Hepatocyte (in vitro differentiated cells): ENCODE results near the gene KIF5A.

Experiments used
- EZH2 ChIP-seq: fragments of 200-600 bp; sonication (generic); IDR thresholded peaks from 2 replicates; pipeline ENCODE4 v1.6.1; 2016; ENCODE audit warnings: antibody characterized with exemption, mild to moderate bottlenecking, borderline replicate concordance
- EZH2phosphoT487 ChIP-seq: fragments of 200-600 bp; sonication (generic); IDR thresholded peaks from one replicate; pipeline ENCODE4 v1.6.1; 2018; ENCODE audit warnings: antibody characterized with exemption, mild to moderate bottlenecking, low read depth, moderate library complexity; ENCODE audit not compliant: unreplicated experiment, severe bottlenecking
- TF ChIP-seq, protein P1 (sequence below): fragments of 200-600 bp; sonication (generic); IDR thresholded peaks from 2 replicates; pipeline ENCODE4 v1.5.1; 2016; ENCODE audit warnings: antibody characterized with exemption, mild to moderate bottlenecking; ENCODE audit not compliant: poor library complexity

- TF ChIP-seq, protein P1, sequence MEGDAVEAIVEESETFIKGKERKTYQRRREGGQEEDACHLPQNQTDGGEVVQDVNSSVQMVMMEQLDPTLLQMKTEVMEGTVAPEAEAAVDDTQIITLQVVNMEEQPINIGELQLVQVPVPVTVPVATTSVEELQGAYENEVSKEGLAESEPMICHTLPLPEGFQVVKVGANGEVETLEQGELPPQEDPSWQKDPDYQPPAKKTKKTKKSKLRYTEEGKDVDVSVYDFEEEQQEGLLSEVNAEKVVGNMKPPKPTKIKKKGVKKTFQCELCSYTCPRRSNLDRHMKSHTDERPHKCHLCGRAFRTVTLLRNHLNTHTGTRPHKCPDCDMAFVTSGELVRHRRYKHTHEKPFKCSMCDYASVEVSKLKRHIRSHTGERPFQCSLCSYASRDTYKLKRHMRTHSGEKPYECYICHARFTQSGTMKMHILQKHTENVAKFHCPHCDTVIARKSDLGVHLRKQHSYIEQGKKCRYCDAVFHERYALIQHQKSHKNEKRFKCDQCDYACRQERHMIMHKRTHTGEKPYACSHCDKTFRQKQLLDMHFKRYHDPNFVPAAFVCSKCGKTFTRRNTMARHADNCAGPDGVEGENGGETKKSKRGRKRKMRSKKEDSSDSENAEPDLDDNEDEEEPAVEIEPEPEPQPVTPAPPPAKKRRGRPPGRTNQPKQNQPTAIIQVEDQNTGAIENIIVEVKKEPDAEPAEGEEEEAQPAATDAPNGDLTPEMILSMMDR: no peak
- no peak for TF ChIP-seq EZH2
- TF ChIP-seq EZH2phosphoT487: no peak
These were observed 37.1 kb downstream of the KIF5A start for GRCh38 chr12:57586832-57587429.
